ENCODE data around the gene KIAA0825.

DNA sequence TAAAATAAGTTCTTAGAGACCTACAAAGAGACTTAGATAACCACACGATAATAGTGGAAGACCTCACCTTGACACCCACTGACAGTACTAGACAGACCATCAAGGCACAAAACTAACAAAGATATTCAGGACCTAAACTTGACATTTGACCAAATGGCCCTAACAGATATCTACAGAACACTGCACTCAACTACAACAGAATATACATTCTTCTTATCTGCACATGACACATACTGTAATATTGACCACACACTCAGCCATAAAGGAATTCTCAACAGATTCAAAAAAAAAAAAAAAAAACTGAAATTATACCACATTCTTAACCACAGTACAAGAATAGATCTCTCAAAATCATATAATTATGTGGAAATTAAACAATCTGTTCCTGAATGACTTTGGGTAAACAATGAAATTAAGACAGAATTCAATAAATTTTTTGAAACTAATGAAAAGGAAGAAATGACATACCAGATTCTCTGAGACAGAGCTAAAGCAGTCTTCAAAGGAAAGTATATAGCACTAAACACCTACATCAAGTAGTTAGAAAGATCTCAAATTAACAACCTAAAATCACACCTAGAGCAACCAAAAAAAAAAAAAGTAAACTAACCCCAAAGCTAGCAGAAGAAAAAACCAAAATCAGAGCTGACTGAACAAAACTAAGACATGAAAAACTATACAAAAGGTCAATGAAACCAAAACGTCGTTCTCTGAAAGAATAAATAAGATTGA, 514.7 kb downstream of the KIAA0825 start:
- TF ChIP-seq, protein P1, sequence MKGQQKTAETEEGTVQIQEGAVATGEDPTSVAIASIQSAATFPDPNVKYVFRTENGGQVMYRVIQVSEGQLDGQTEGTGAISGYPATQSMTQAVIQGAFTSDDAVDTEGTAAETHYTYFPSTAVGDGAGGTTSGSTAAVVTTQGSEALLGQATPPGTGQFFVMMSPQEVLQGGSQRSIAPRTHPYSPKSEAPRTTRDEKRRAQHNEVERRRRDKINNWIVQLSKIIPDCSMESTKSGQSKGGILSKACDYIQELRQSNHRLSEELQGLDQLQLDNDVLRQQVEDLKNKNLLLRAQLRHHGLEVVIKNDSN (CRISPR knock-in tag; IDR thresholded peaks at IDR 0.05), result no peak
- no peak for TF ChIP-seq NFE2L1 (CRISPR knock-in tag; IDR thresholded peaks at IDR 0.05)
- TF ChIP-seq, protein P2, sequence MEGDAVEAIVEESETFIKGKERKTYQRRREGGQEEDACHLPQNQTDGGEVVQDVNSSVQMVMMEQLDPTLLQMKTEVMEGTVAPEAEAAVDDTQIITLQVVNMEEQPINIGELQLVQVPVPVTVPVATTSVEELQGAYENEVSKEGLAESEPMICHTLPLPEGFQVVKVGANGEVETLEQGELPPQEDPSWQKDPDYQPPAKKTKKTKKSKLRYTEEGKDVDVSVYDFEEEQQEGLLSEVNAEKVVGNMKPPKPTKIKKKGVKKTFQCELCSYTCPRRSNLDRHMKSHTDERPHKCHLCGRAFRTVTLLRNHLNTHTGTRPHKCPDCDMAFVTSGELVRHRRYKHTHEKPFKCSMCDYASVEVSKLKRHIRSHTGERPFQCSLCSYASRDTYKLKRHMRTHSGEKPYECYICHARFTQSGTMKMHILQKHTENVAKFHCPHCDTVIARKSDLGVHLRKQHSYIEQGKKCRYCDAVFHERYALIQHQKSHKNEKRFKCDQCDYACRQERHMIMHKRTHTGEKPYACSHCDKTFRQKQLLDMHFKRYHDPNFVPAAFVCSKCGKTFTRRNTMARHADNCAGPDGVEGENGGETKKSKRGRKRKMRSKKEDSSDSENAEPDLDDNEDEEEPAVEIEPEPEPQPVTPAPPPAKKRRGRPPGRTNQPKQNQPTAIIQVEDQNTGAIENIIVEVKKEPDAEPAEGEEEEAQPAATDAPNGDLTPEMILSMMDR (IDR thresholded peaks at IDR 0.05), result no peak
- no peak for TF ChIP-seq IRF2 (CRISPR knock-in tag; IDR thresholded peaks at IDR 0.05; ENCODE audit: borderline replicate concordance, low read depth)
- TF ChIP-seq OVOL2 (CRISPR knock-in tag; IDR thresholded peaks at IDR 0.05; ENCODE audit: borderline replicate concordance), result no peak
- TF ChIP-seq, protein P3, sequence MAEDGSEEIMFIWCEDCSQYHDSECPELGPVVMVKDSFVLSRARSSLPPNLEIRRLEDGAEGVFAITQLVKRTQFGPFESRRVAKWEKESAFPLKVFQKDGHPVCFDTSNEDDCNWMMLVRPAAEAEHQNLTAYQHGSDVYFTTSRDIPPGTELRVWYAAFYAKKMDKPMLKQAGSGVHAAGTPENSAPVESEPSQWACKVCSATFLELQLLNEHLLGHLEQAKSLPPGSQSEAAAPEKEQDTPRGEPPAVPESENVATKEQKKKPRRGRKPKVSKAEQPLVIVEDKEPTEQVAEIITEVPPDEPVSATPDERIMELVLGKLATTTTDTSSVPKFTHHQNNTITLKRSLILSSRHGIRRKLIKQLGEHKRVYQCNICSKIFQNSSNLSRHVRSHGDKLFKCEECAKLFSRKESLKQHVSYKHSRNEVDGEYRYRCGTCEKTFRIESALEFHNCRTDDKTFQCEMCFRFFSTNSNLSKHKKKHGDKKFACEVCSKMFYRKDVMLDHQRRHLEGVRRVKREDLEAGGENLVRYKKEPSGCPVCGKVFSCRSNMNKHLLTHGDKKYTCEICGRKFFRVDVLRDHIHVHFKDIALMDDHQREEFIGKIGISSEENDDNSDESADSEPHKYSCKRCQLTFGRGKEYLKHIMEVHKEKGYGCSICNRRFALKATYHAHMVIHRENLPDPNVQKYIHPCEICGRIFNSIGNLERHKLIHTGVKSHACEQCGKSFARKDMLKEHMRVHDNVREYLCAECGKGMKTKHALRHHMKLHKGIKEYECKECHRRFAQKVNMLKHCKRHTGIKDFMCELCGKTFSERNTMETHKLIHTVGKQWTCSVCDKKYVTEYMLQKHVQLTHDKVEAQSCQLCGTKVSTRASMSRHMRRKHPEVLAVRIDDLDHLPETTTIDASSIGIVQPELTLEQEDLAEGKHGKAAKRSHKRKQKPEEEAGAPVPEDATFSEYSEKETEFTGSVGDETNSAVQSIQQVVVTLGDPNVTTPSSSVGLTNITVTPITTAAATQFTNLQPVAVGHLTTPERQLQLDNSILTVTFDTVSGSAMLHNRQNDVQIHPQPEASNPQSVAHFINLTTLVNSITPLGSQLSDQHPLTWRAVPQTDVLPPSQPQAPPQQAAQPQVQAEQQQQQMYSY (CRISPR knock-in tag; IDR thresholded peaks at IDR 0.05), result no peak
- TF ChIP-seq CREB1 (CRISPR knock-in tag; IDR thresholded peaks at IDR 0.05), result no peak
- TF ChIP-seq, protein P4, sequence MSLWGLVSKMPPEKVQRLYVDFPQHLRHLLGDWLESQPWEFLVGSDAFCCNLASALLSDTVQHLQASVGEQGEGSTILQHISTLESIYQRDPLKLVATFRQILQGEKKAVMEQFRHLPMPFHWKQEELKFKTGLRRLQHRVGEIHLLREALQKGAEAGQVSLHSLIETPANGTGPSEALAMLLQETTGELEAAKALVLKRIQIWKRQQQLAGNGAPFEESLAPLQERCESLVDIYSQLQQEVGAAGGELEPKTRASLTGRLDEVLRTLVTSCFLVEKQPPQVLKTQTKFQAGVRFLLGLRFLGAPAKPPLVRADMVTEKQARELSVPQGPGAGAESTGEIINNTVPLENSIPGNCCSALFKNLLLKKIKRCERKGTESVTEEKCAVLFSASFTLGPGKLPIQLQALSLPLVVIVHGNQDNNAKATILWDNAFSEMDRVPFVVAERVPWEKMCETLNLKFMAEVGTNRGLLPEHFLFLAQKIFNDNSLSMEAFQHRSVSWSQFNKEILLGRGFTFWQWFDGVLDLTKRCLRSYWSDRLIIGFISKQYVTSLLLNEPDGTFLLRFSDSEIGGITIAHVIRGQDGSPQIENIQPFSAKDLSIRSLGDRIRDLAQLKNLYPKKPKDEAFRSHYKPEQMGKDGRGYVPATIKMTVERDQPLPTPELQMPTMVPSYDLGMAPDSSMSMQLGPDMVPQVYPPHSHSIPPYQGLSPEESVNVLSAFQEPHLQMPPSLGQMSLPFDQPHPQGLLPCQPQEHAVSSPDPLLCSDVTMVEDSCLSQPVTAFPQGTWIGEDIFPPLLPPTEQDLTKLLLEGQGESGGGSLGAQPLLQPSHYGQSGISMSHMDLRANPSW (CRISPR knock-in tag; conservative IDR thresholded peaks at IDR 0.05; ENCODE audit: low read depth), result no peak
